DND-41 (cell line): ENCODE data around the gene NTN4.

ENCODE experiments used
- ATAC-seq: fragments of 200-7000 bp; cut with Tn5 transposase; 3 replicates; pipeline ENCODE4 v1.9.1; 2021; ENCODE audit warnings: low read depth; ENCODE audit not compliant: insufficient read depth
- DNase-seq: peaks from one replicate; pipeline ENCODE4 v3.0.0-alpha.2; 2020
- H2AFZ ChIP-seq: 2 replicates; pipeline ENCODE4 v1.6.0; 2012; ENCODE audit warnings: low read depth, low read length
- H3K27ac ChIP-seq: 2 replicates; pipeline ENCODE4 v1.5.1; 2012; ENCODE audit warnings: low read length, inconsistent platforms
- H3K27me3 ChIP-seq: fragments of 200-600 bp; sonication (generic); 2 replicates; pipeline ENCODE4 v1.6.0; 2012; ENCODE audit warnings: low read length, mild to moderate bottlenecking, inconsistent platforms; ENCODE audit not compliant: insufficient read depth, poor library complexity
- H3K36me3 ChIP-seq: 2 replicates; pipeline ENCODE4 v1.5.1; 2012; ENCODE audit warnings: low read length, inconsistent platforms; ENCODE audit not compliant: insufficient read depth
- H3K4me1 ChIP-seq: 2 replicates; pipeline ENCODE4 v1.5.1; 2012; ENCODE audit warnings: mild to moderate bottlenecking, low read length; ENCODE audit not compliant: insufficient read depth
- H3K4me2 ChIP-seq: 2 replicates; pipeline ENCODE4 v1.6.0; 2012; ENCODE audit warnings: mild to moderate bottlenecking, moderate library complexity, low read length, inconsistent platforms; ENCODE audit not compliant: insufficient read depth
- H3K4me3 ChIP-seq, 2 experiments: fragments of 200-600 bp in 1 of 2; shearing (Covaris generic) in 1 of 2; 2 replicates each; pipeline ENCODE4 v1.5.1; 2012 to 2016; ENCODE audit warnings: inconsistent platforms in 2 of 2, low read length in 2 of 2, mild to moderate bottlenecking in 2 of 2, low read depth in 1 of 2, moderate library complexity in 1 of 2
- H3K79me2 ChIP-seq: 2 replicates; pipeline ENCODE4 v1.6.0; 2012; ENCODE audit warnings: low read length, inconsistent platforms; ENCODE audit not compliant: insufficient read depth
- H3K9ac ChIP-seq: 2 replicates; pipeline ENCODE4 v1.6.0; 2012; ENCODE audit warnings: low read depth, mild to moderate bottlenecking, inconsistent platforms, low read length, moderate library complexity
- H3K9me3 ChIP-seq: 2 replicates; pipeline ENCODE4 v1.5.1; 2012; ENCODE audit warnings: low read length, moderate library complexity, mild to moderate bottlenecking, inconsistent platforms; ENCODE audit not compliant: insufficient read depth, severe bottlenecking
- H4K20me1 ChIP-seq: 2 replicates; pipeline ENCODE4 v1.6.0; 2012; ENCODE audit warnings: low read length; ENCODE audit not compliant: insufficient read depth
- CTCF ChIP-seq: IDR thresholded peaks from 2 replicates; pipeline ENCODE4 v1.5.1; 2012; ENCODE audit warnings: borderline replicate concordance, low read length, moderate library complexity, mild to moderate bottlenecking; ENCODE audit not compliant: poor library complexity, severe bottlenecking; ENCODE audit errors: extremely low read depth
- EZH2 ChIP-seq: IDR thresholded peaks from 3 replicates; pipeline ENCODE4 v1.6.1; 2012; ENCODE audit warnings: borderline replicate concordance, low read depth, mild to moderate bottlenecking, moderate library complexity, low read length, inconsistent platforms; ENCODE audit not compliant: severe bottlenecking

NTN4 gene

GRCh38 chr12:95693689-95694088, 96.9 kb downstream of the NTN4 start:
- H3K4me3 ChIP-seq, result no peak overlapping the region
- no peak overlapping the region for H2AFZ ChIP-seq
- H3K4me2 ChIP-seq, result no peak overlapping the region
- no peaks in the 10 kb centered on the region for H3K9me3 ChIP-seq
- H3K9ac ChIP-seq, result no peak overlapping the region
- no peak for DNase-seq
- no peaks in the 10 kb centered on the region for H3K79me2 ChIP-seq
- TF ChIP-seq CTCF (no peak), EZH2 (no peak)
- H3K27ac ChIP-seq, result no peak overlapping the region
- no peak for ATAC-seq
- no peaks in the 10 kb centered on the region for H3K4me1 ChIP-seq
- H3K36me3 ChIP-seq, result no peaks in the 10 kb centered on the region
- H4K20me1 ChIP-seq, result no peaks in the 10 kb centered on the region
- H3K27me3 ChIP-seq, result no peaks in the 10 kb centered on the region

GRCh38 chr12:95690861-95691635, 99.5 kb downstream of the NTN4 start:
- H3K4me1 ChIP-seq, result no peaks in the 10 kb centered on the region
- ATAC-seq, result no peak

GRCh38 chr12:95687937-95688336, 102.6 kb downstream of the NTN4 start:
- H3K79me2 ChIP-seq, result no peaks in the 10 kb centered on the region
- H4K20me1 ChIP-seq, result no peaks in the 10 kb centered on the region
- H3K4me2 ChIP-seq, result no peak overlapping the region
- H3K27me3 ChIP-seq, result no peaks in the 10 kb centered on the region
- ATAC-seq, result no peak
- H3K27ac ChIP-seq, result no peak overlapping the region
- no peak overlapping the region for H3K4me3 ChIP-seq
- no peak for DNase-seq
- H3K36me3 ChIP-seq, result no peaks in the 10 kb centered on the region
- no peak overlapping the region for H3K9ac ChIP-seq
- no peaks in the 10 kb centered on the region for H3K4me1 ChIP-seq
- H3K9me3 ChIP-seq, result no peaks in the 10 kb centered on the region
- no peak for TF ChIP-seq CTCF
- TF ChIP-seq EZH2, result no peak
- H2AFZ ChIP-seq, result no peak overlapping the region

More at GRCh38 chr12:95690861-95691635, 99.5 kb downstream of the NTN4 start:
- Histone ChIP-seq H3K9ac (no peak overlapping the region), H3K4me3 (no peak overlapping the region), H3K4me2 (no peak overlapping the region), H2AFZ (no peak overlapping the region), H4K20me1 (no peaks in the 10 kb centered on the region), H3K9me3 (no peaks in the 10 kb centered on the region), H3K36me3 (no peaks in the 10 kb centered on the region), H3K27me3 (no peaks in the 10 kb centered on the region), H3K27ac (no peak overlapping the region), H3K79me2 (no peaks in the 10 kb centered on the region)
- no peak for DNase-seq
- no peak for TF ChIP-seq CTCF
- TF ChIP-seq EZH2, result no peak

- no peak overlapping the region for H3K27ac ChIP-seq
- no peak overlapping the region for H2AFZ ChIP-seq
- ATAC-seq, result no peak
- H3K4me3 ChIP-seq, result no peak overlapping the region
- TF ChIP-seq EZH2, result no peak
- no peak for TF ChIP-seq CTCF
- H3K36me3 ChIP-seq, result no peaks in the 10 kb centered on the region
- no peak overlapping the region for H3K9ac ChIP-seq
- no peaks in the 10 kb centered on the region for H3K9me3 ChIP-seq
- H3K4me2 ChIP-seq, result no peak overlapping the region
- DNase-seq, result no peak
- no peaks in the 10 kb centered on the region for H3K4me1 ChIP-seq
- no peaks in the 10 kb centered on the region for H4K20me1 ChIP-seq
- H3K27me3 ChIP-seq, result no peaks in the 10 kb centered on the region
- no peaks in the 10 kb centered on the region for H3K79me2 ChIP-seq
Observed at GRCh38 chr12:95683418-95683817, 107.1 kb downstream of the NTN4 start.
